Type B pancreatic cell (in vitro differentiated cells): ENCODE measurements around the gene CRYBB1. TPM values are rescaled to one million over a fixed set of nuclear protein-coding genes. Genes with fewer than 3 reads are reported as not detected.

Experiments
- DNase-seq: peaks from one replicate; pipeline ENCODE4 v3.0.0; 2021; ENCODE audit warnings: mixed read lengths; ENCODE audit not compliant: unreplicated experiment; ENCODE audit errors: extremely low spot score
- H3K27ac Mint-ChIP-seq: 2 replicates; pipeline ENCODE4 v1.8.0; 2021; ENCODE audit warnings: mild to moderate bottlenecking, mixed read lengths
- H3K27me3 Mint-ChIP-seq: 2 replicates; pipeline ENCODE4 v1.8.0; 2021; ENCODE audit warnings: mixed read lengths
- H3K36me3 Mint-ChIP-seq: 2 replicates; pipeline ENCODE4 v1.8.0; 2021; ENCODE audit warnings: mixed read lengths
- H3K4me1 Mint-ChIP-seq: one replicate; pipeline ENCODE4 v1.8.0; 2021; ENCODE audit warnings: mixed read lengths; ENCODE audit not compliant: unreplicated experiment
- H3K4me3 Mint-ChIP-seq: 2 replicates; pipeline ENCODE4 v1.8.0; 2021; ENCODE audit warnings: mild to moderate bottlenecking, mixed read lengths
- H3K9me3 Mint-ChIP-seq: 2 replicates; pipeline ENCODE4 v1.8.0; 2021; ENCODE audit warnings: mixed read lengths
- CTCF ChIP-seq: fragments of 200-600 bp; sonication (generic); conservative IDR thresholded peaks from 2 replicates; pipeline ENCODE4 v1.5.0; 2021; ENCODE audit warnings: antibody characterized with exemption, mild to moderate bottlenecking
- total RNA-seq: library from RNA; stranded (reverse); gene quantifications from 2 replicates; pipeline ENCODE4 v1.2.1, GENCODE V29; 2021; ENCODE audit warnings: low replicate concordance

The CRYBB1 gene
- total RNA-seq, 1 donor from 2014 or later = 4.6 TPM

GRCh38 chr22:26660961-26661578 lies 43.2 kb upstream of the CRYBB1 start:
- Mint-ChIP-seq H3K4me3 (peak overlapping the region; percentile 27), H3K4me1 (peaks cover 15% of the 10 kb centered on the region), H3K27me3 (peaks cover 56% of the 10 kb centered on the region), H3K9me3 (no peaks in the 10 kb centered on the region), H3K27ac (peak overlapping the region; percentile 2), H3K36me3 (no peaks in the 10 kb centered on the region)
- no peak for DNase-seq
- no peak for TF ChIP-seq CTCF

- no peak for DNase-seq
- TF ChIP-seq CTCF = no peak
- peaks cover 64% of the 10 kb centered on the region for H3K27me3 Mint-ChIP-seq
- peak overlapping the region; percentile 27 for H3K4me3 Mint-ChIP-seq
- no peaks in the 10 kb centered on the region for H3K36me3 Mint-ChIP-seq
- peaks cover 15% of the 10 kb centered on the region for H3K4me1 Mint-ChIP-seq
- H3K27ac Mint-ChIP-seq = peak overlapping the region; percentile 2
- H3K9me3 Mint-ChIP-seq = no peaks in the 10 kb centered on the region
Observed at GRCh38 chr22:26660356-26660755, 42.5 kb upstream of the CRYBB1 start.

GRCh38 chr22:26658671-26659478 lies 41.0 kb upstream of the CRYBB1 start:
- Mint-ChIP-seq H3K36me3 (no peaks in the 10 kb centered on the region), H3K27ac (peak overlapping the region; percentile 58), H3K9me3 (no peaks in the 10 kb centered on the region), H3K4me3 (peak overlapping the region; percentile 78), H3K27me3 (peaks cover 70% of the 10 kb centered on the region), H3K4me1 (peaks cover 15% of the 10 kb centered on the region)
- no peak for TF ChIP-seq CTCF
- DNase-seq = no peak

- Mint-ChIP-seq H3K27me3 (peaks cover 77% of the 10 kb centered on the region), H3K4me3 (peak overlapping the region; percentile 74), H3K36me3 (no peaks in the 10 kb centered on the region), H3K9me3 (no peaks in the 10 kb centered on the region), H3K27ac (no peak overlapping the region), H3K4me1 (peaks cover 15% of the 10 kb centered on the region)
- DNase-seq = no peak
- no peak for TF ChIP-seq CTCF
Observed at GRCh38 chr22:26658161-26658560, 40.3 kb upstream of the CRYBB1 start.

GRCh38 chr22:26656891-26657851 lies 39.3 kb upstream of the CRYBB1 start, which contains the start of gene MIAT:
Gene MIAT, plus strand, starts transcription at chr22:26657588.
- Mint-ChIP-seq H3K27ac (no peak within 1 kb of the TSS), H3K36me3 (no peaks in the 10 kb centered on the region), H3K4me1 (peaks cover 15% of the 10 kb centered on the region), H3K4me3 (peak within 1 kb of the TSS; percentile 82), H3K9me3 (no peaks in the 10 kb centered on the region), H3K27me3 (peaks cover 83% of the 10 kb centered on the region)
- no peak for TF ChIP-seq CTCF
- DNase-seq = no peak
